Ishikawa (cell line): ENCODE measurements around the gene CDK12.

Source experiments
- CEBPB ChIP-seq: IDR thresholded peaks from 2 replicates; pipeline ENCODE4 v1.6.1; 2012
- CREB1 ChIP-seq: IDR thresholded peaks from 2 replicates; pipeline ENCODE4 v1.6.1; 2012; ENCODE audit warnings: low read depth
- EGR1 ChIP-seq: IDR thresholded peaks from 2 replicates; pipeline ENCODE4 v1.6.1; 2012
- EP300 ChIP-seq: IDR thresholded peaks from 2 replicates; pipeline ENCODE4 v1.6.1; 2012; ENCODE audit warnings: borderline replicate concordance
- FOXM1 ChIP-seq: IDR thresholded peaks from 2 replicates; pipeline ENCODE4 v1.6.1; 2012; ENCODE audit warnings: low read depth, borderline replicate concordance
- NFIC ChIP-seq: IDR thresholded peaks from 2 replicates; pipeline ENCODE4 v1.6.1; 2012
- RAD21 ChIP-seq: IDR thresholded peaks from 2 replicates; pipeline ENCODE4 v1.6.1; 2012; ENCODE audit warnings: low read depth
- TAF1 ChIP-seq: IDR thresholded peaks from 2 replicates; pipeline ENCODE4 v1.6.1; 2012; ENCODE audit warnings: low read depth, mild to moderate bottlenecking
- TCF12 ChIP-seq: IDR thresholded peaks from 2 replicates; pipeline ENCODE4 v1.6.1; 2012; ENCODE audit warnings: low read depth
- TEAD4 ChIP-seq: IDR thresholded peaks from 2 replicates; pipeline ENCODE4 v1.6.1; 2012
- YY1 ChIP-seq: IDR thresholded peaks from 2 replicates; pipeline ENCODE4 v1.6.1; 2012; ENCODE audit warnings: low read depth
- ZBTB7A ChIP-seq: IDR thresholded peaks from 2 replicates; pipeline ENCODE4 v1.6.1; 2012; ENCODE audit warnings: low read depth
- TF ChIP-seq, protein P1 (sequence below): IDR thresholded peaks from 2 replicates; pipeline ENCODE4 v1.6.1; 2012
- TF ChIP-seq, protein P2 (sequence below): IDR thresholded peaks from 2 replicates; pipeline ENCODE4 v1.6.1; 2012; ENCODE audit warnings: low read depth, mild to moderate bottlenecking
- TF ChIP-seq, protein P3 (sequence below): IDR thresholded peaks from 2 replicates; pipeline ENCODE4 v1.6.1; 2012

CDK12 gene

DNA sequence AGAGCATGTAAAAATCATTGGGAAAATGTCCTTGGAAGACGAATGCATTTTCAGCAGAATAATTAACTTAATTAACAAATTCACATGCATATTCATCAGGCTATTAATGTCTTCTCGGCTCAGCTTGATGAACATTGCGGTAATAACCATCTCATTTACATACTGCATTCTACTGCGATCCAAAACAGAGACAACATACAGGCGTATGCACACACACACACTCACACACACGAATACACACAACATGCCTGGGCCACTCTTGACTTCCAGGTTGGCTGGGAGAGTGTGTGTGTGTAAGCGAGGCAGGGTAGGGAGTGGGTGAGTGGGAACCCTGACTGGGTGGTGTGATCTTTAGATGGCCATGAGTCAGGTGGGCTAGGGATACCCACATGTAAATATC is 101.7 kb downstream of the CDK12 start:
- no peak for TF ChIP-seq TCF12
- no peak for TF ChIP-seq NFIC
- TF ChIP-seq, protein P1, sequence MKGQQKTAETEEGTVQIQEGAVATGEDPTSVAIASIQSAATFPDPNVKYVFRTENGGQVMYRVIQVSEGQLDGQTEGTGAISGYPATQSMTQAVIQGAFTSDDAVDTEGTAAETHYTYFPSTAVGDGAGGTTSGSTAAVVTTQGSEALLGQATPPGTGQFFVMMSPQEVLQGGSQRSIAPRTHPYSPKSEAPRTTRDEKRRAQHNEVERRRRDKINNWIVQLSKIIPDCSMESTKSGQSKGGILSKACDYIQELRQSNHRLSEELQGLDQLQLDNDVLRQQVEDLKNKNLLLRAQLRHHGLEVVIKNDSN: no peak
- TF ChIP-seq EGR1: no peak
- TF ChIP-seq FOXM1: no peak
- TF ChIP-seq RAD21: no peak
- no peak for TF ChIP-seq CEBPB
- TF ChIP-seq TAF1: no peak
- TF ChIP-seq CREB1: no peak
- TF ChIP-seq, protein P2, sequence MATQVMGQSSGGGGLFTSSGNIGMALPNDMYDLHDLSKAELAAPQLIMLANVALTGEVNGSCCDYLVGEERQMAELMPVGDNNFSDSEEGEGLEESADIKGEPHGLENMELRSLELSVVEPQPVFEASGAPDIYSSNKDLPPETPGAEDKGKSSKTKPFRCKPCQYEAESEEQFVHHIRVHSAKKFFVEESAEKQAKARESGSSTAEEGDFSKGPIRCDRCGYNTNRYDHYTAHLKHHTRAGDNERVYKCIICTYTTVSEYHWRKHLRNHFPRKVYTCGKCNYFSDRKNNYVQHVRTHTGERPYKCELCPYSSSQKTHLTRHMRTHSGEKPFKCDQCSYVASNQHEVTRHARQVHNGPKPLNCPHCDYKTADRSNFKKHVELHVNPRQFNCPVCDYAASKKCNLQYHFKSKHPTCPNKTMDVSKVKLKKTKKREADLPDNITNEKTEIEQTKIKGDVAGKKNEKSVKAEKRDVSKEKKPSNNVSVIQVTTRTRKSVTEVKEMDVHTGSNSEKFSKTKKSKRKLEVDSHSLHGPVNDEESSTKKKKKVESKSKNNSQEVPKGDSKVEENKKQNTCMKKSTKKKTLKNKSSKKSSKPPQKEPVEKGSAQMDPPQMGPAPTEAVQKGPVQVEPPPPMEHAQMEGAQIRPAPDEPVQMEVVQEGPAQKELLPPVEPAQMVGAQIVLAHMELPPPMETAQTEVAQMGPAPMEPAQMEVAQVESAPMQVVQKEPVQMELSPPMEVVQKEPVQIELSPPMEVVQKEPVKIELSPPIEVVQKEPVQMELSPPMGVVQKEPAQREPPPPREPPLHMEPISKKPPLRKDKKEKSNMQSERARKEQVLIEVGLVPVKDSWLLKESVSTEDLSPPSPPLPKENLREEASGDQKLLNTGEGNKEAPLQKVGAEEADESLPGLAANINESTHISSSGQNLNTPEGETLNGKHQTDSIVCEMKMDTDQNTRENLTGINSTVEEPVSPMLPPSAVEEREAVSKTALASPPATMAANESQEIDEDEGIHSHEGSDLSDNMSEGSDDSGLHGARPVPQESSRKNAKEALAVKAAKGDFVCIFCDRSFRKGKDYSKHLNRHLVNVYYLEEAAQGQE: no peak
- no peak for TF ChIP-seq YY1
- TF ChIP-seq ZBTB7A: no peak
- TF ChIP-seq TEAD4: no peak
- TF ChIP-seq, protein P3, sequence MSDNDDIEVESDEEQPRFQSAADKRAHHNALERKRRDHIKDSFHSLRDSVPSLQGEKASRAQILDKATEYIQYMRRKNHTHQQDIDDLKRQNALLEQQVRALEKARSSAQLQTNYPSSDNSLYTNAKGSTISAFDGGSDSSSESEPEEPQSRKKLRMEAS: no peak
- TF ChIP-seq EP300: no peak

DNA sequence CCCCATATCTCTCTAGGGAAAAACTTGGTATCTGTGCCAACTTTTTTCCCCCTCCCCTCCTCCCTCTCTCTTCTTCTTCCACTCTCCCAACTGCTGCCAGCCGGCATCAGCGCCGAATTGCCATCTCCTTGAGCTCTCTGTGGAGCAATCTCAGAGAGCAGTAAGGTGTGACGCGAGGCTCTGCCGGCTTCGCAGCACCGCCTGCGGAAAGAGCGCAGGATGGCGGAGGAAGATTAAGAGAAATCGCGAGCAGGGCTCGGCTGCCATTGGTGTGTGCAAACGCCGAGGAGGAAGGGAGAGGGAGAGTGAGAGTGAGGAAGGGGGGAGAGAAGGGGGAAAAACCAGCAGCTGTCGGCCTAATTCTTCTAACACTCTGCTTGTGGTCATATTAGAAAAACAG is 102.2 kb downstream of the CDK12 start:
- TF ChIP-seq TEAD4 (no peak), CEBPB (no peak), FOXM1 (no peak)

DNA sequence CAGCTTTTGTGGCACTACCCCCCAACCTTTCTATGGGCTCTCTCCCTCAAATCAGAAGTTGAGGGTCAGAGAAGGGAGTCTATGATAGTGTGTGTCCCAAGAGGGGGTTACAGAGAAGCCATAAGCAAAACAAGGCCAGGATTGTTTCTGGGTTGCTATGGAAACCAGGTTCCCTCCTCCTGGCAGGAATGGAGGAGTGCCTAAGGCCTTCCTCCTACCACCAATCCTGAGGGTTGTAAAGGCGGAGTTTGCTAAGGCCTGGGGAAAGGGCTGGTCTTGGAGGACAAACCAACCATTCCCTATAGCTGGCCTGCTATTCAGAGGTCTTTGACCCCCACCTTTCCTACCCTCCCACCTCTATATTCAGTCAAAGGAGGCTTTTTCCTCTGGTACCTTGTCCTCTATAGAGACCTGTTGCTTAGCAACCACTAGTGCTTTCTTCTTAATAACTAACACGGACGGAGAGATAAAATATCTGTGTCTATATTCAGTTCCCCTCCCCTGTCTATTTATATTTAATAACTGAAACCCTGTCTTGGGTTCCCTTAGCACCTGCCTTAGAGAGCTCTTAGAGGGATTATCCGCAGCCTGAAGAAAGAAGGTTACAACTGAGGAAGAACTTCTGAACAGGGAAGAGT is 103.0 kb downstream of the CDK12 start:
- TF ChIP-seq EP300: no peak
- TF ChIP-seq, protein P1: no peak
- TF ChIP-seq FOXM1: no peak
- no peak for TF ChIP-seq CEBPB
- TF ChIP-seq, protein P2: no peak
- TF ChIP-seq, protein P3: no peak
- no peak for TF ChIP-seq NFIC
- TF ChIP-seq RAD21: no peak

DNA sequence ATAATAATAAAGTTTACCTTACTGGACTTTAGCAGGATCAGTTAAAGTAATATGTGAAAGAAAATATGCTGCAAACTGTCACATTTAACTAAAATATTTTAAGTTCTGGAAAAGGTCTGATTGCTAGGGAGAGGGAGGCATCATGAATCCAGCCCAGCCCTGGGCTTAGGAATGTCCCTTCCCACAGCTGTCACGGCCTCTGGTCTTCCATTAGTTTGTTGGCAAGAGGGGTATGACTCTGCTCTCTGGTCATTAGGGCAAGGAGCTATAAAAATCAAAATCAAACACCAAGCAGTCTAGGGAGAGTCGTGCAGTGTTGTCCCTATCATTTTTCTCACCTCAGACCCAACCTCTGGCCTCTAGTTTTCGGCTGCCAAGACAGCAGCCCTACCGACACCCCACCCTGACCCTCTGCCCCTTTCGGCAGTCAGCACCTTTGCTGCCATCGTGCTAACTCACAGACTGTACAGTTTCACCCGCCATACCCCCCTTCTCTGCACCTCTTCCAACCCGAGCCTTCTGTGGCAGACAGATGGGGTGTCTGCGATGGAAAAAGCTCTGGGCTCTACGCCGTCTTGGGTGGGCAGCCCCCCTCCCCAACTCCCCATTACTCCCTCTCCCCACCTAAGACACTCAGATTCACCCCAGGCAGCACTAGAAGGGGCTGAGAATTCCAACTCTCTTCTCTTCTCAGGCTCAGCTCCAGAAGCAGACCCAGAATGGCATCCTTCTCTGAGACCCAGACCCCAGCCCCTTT is 105.0 kb downstream of the CDK12 start:
- TF ChIP-seq, protein P3: no peak
- TF ChIP-seq, protein P2: no peak
- no peak for TF ChIP-seq ZBTB7A

DNA sequence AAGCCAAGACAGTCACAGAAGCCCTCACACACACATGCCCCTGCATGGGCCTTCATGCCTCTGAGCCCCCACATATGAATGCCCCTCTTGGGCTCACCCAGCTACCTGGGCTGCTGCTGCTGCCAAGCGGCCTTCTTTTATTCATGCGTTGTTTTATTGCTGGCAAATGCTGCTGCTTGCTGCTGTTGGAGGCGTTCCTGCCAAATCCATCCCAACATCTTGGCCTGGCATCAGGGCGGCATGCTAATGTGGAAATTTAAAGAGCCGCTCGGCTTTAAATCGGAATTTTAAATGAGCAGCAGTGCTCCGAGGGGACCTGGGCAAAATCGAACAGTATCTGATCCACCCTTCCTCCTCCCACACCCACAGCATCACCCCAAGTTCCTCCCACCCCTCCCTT is 107.4 kb downstream of the CDK12 start:
- TF ChIP-seq EGR1 (no peak), CREB1 (no peak), ZBTB7A (no peak), NFIC (no peak)
- TF ChIP-seq, protein P1: no peak
